ENCODE results near the gene RPL21. TPM values are rescaled to one million over a fixed set of nuclear protein-coding genes. Genes with fewer than 3 reads are reported as not detected.

RPL21 gene
- total and polyA plus RNA-seq, 2 donors (not counting 1 experiment from before 2014, with no cell fraction given) = 1,937 to 2,245 TPM

GRCh38 chr13:27304099-27304498 is 52.7 kb downstream of the RPL21 start:
- Mint-ChIP-seq H3K4me1 (peaks cover 13% of the 10 kb centered on the region), H3K27ac (no peak overlapping the region), H3K4me3 (no peak overlapping the region), H3K27me3 (no peaks in the 10 kb centered on the region), H3K9me3 (ENCODE audit: insufficient read depth) (no peaks in the 10 kb centered on the region)
- Histone ChIP-seq H3K36me3 (replicated peaks in 1 of 2; ENCODE audit: control extremely low read depth in 1 of 2, control insufficient read depth in 1 of 2, extremely low read depth in 1 of 2, insufficient read depth in 2 of 2, low read length in 1 of 2) (no peaks in the 10 kb centered on the region), H2AFZ (ENCODE audit: insufficient read depth, low read depth, low read length, poor library complexity, severe bottlenecking) (no peak overlapping the region), H3K79me2 (ENCODE audit: control insufficient read depth, insufficient read depth, low read length) (no peaks in the 10 kb centered on the region), H3K9ac (ENCODE audit: low read length) (no peak overlapping the region), H3K4me3 (ENCODE audit: control extremely low read depth in 1 of 5, extremely low read depth in 1 of 5, insufficient read depth in 1 of 5, low read depth in 2 of 5, low read length in 4 of 5) (no peak overlapping the region), H3K27ac (ENCODE audit: low read length in 2 of 2) (no peak overlapping the region), H3K9me3 (ENCODE audit: control extremely low read depth in 1 of 3, control insufficient read depth in 2 of 3, insufficient read depth in 1 of 3, low read length in 2 of 3) (no peaks in the 10 kb centered on the region), H4K20me1 (ENCODE audit: control insufficient read depth, insufficient read depth, low read length, poor library complexity, severe bottlenecking) (no peaks in the 10 kb centered on the region), H3K27me3 (replicated peaks in 1 of 4; ENCODE audit: control extremely low read depth in 1 of 4, control insufficient read depth in 3 of 4, insufficient read depth in 4 of 4, low read length in 3 of 4) (no peaks in the 10 kb centered on the region), H3K4me1 (ENCODE audit: control insufficient read depth in 2 of 2, insufficient read depth in 2 of 2, low read length in 2 of 2) (peaks cover 13 to 14% of the 10 kb centered on the region in 2 donors), H3K4me2 (replicated peaks; ENCODE audit: low read depth, low read length, poor library complexity, severe bottlenecking) (no peak overlapping the region)
- ChIA-PET POLR2A (no interaction called here), CTCF (no interaction called here)
- ATAC-seq (ENCODE audit: low read depth) (no peak), DNase-seq (no peak)
- no peak for TF ChIP-seq EZH2 (IDR thresholded peaks at IDR 0.05; ENCODE audit: borderline replicate concordance, insufficient read depth, low read depth, low read length, poor library complexity, severe bottlenecking)
- intact Hi-C loops (cut with micrococcal nuclease) = no loop called here
- no CpG with 5 or more reads among the region's 4 CpGs for WGBS (ENCODE audit: insufficient coverage)

GRCh38 chr13:27304611-27305010 is 53.3 kb downstream of the RPL21 start:
- H3K4me3 ChIP-seq (ENCODE audit: control extremely low read depth in 1 of 5, extremely low read depth in 1 of 5, insufficient read depth in 1 of 5, low read depth in 2 of 5, low read length in 4 of 5) = no peak overlapping the region
- 100% methylated on average over 2 of the region's 2 CpGs for WGBS (ENCODE audit: insufficient coverage)
- no peaks in the 10 kb centered on the region for H3K9me3 ChIP-seq (ENCODE audit: control extremely low read depth in 1 of 3, control insufficient read depth in 2 of 3, insufficient read depth in 1 of 3, low read length in 2 of 3)
- TF ChIP-seq EZH2 (IDR thresholded peaks at IDR 0.05; ENCODE audit: borderline replicate concordance, insufficient read depth, low read depth, low read length, poor library complexity, severe bottlenecking) = no peak
- TF ChIP-seq CTCF (IDR thresholded peaks at IDR 0.05) = no peak
- H3K27ac ChIP-seq (ENCODE audit: low read length in 2 of 2) = no peak overlapping the region
- H4K20me1 ChIP-seq (ENCODE audit: control insufficient read depth, insufficient read depth, low read length, poor library complexity, severe bottlenecking) = no peaks in the 10 kb centered on the region
- no peaks in the 10 kb centered on the region for H3K9me3 Mint-ChIP-seq (ENCODE audit: insufficient read depth)
- intact Hi-C loops (cut with micrococcal nuclease) = no loop called here
- no peak for DNase-seq
- peaks cover 13 to 14% of the 10 kb centered on the region in 2 donors for H3K4me1 ChIP-seq (ENCODE audit: control insufficient read depth in 2 of 2, insufficient read depth in 2 of 2, low read length in 2 of 2)
- no peak overlapping the region for H2AFZ ChIP-seq (ENCODE audit: insufficient read depth, low read depth, low read length, poor library complexity, severe bottlenecking)
- H3K79me2 ChIP-seq (ENCODE audit: control insufficient read depth, insufficient read depth, low read length) = no peaks in the 10 kb centered on the region
- no peak overlapping the region for H3K27ac Mint-ChIP-seq
- no peak for ATAC-seq (ENCODE audit: low read depth)
- no peaks in the 10 kb centered on the region for H3K27me3 Mint-ChIP-seq
- H3K27me3 ChIP-seq (replicated peaks in 1 of 4; ENCODE audit: control extremely low read depth in 1 of 4, control insufficient read depth in 3 of 4, insufficient read depth in 4 of 4, low read length in 3 of 4) = no peaks in the 10 kb centered on the region
- no peaks in the 10 kb centered on the region for H3K36me3 ChIP-seq (replicated peaks in 1 of 2; ENCODE audit: control extremely low read depth in 1 of 2, control insufficient read depth in 1 of 2, extremely low read depth in 1 of 2, insufficient read depth in 2 of 2, low read length in 1 of 2)
- peaks cover 15% of the 10 kb centered on the region for H3K4me1 Mint-ChIP-seq
- no peak overlapping the region for H3K4me2 ChIP-seq (replicated peaks; ENCODE audit: low read depth, low read length, poor library complexity, severe bottlenecking)
- no peak overlapping the region for H3K4me3 Mint-ChIP-seq
- H3K9ac ChIP-seq (ENCODE audit: low read length) = no peak overlapping the region
- POLR2A ChIA-PET = no interaction called here
- CTCF ChIA-PET = no interaction called here

Small RNAs within 50 kb of the gene (small RNA-seq; reads per million reads assigned to genes)
- gene SNORA27 (ENCODE audit: insufficient read length, low read depth, low replicate concordance) (not detected), gene SNORD102 (ENCODE audit: insufficient read length, low read depth, low replicate concordance) (not detected)

Other genes starting within 250 kb of the RPL21 start
- gene USP12, start 79.7 kb upstream of the RPL21 start, total RNA-seq = 46.3 and 48.8 TPM in 2 replicates
- gene USP12, start 79.7 kb upstream of the RPL21 start, polyA plus RNA-seq = 21.7 and 30.3 TPM in 2 replicates
- gene RASL11A, start 19.3 kb downstream of the RPL21 start, total RNA-seq = 0.89 and 1.0 TPM in 2 replicates
- 3.1 and 4.8 TPM in 2 replicates for gene RASL11A, start 19.3 kb downstream of the RPL21 start, polyA plus RNA-seq
- 114 and 122 TPM in 2 replicates for gene GTF3A, start 173.1 kb downstream of the RPL21 start, total RNA-seq
- gene GTF3A, start 173.1 kb downstream of the RPL21 start, polyA plus RNA-seq = 158 and 169 TPM in 2 replicates
- 78.1 and 86.8 TPM in 2 replicates for gene MTIF3, start 199.0 kb downstream of the RPL21 start, total RNA-seq
- 94.8 and 171 TPM in 2 replicates for gene MTIF3, start 199.0 kb downstream of the RPL21 start, polyA plus RNA-seq